Liver (tissue), 3 donors: ENCODE measurements around the gene CELSR1.

Experiments used
- CTCF ChIP-seq: fragments of 150-350 bp; IDR thresholded peaks from 2 replicates; pipeline ENCODE4 v1.5.1; 2017; ENCODE audit warnings: improper control_type of control experiment, low read depth, low read length; ENCODE audit not compliant: missing input control
- FOXA1 ChIP-seq: IDR thresholded peaks from 2 replicates; pipeline ENCODE4 v1.6.1; 2016; ENCODE audit warnings: antibody characterized with exemption
- GABPA ChIP-seq, 2 donors: IDR thresholded peaks in 1 of 2; conservative IDR thresholded peaks in 1 of 2; 2 replicates each; pipeline ENCODE4 v1.6.1; 2016; ENCODE audit warnings: antibody characterized with exemption in 2 of 2, mild to moderate bottlenecking in 1 of 2, moderate library complexity in 1 of 2
- REST ChIP-seq: IDR thresholded peaks from 2 replicates; pipeline ENCODE4 v1.6.1; 2016; ENCODE audit warnings: antibody characterized with exemption, mild to moderate bottlenecking
- SP1 ChIP-seq: IDR thresholded peaks from 2 replicates; pipeline ENCODE4 v1.6.1; 2018; ENCODE audit warnings: antibody characterized with exemption, mild to moderate bottlenecking
- TAF1 ChIP-seq: conservative IDR thresholded peaks from 2 replicates; pipeline ENCODE4 v1.6.1; 2016; ENCODE audit warnings: antibody characterized with exemption, mild to moderate bottlenecking
- ZBTB33 ChIP-seq: IDR thresholded peaks from 2 replicates; pipeline ENCODE4 v1.6.1; 2016; ENCODE audit warnings: antibody characterized with exemption
- donor health status: healthy.
- donor health status: healthy.

GRCh38 chr22:46473896-46474557 lies 63.4 kb downstream of the CELSR1 start:
- TF ChIP-seq CTCF = no peak
- no peak for TF ChIP-seq GABPA (IDR thresholded peaks at IDR 0.05 in 1 of 2, conservative IDR thresholded peaks at IDR 0.05 in 1 of 2)
- no peak for TF ChIP-seq ZBTB33
- no peak for TF ChIP-seq REST
- TF ChIP-seq FOXA1 = no peak
- no peak for TF ChIP-seq SP1
- no peak for TF ChIP-seq TAF1
